Progenitor cell of endocrine pancreas (in vitro differentiated cells): ENCODE results near the gene FAM170B. TPM values are rescaled to one million over a fixed set of nuclear protein-coding genes. Genes with fewer than 3 reads are reported as not detected.

Source experiments
- DNase-seq: peaks from one replicate; pipeline ENCODE4 v3.0.0; 2021; ENCODE audit warnings: low spot score; ENCODE audit not compliant: unreplicated experiment
- H3K27ac Mint-ChIP-seq: 2 replicates; pipeline ENCODE4 v1.8.0; 2021; ENCODE audit warnings: mild to moderate bottlenecking, moderate library complexity, mixed read lengths
- H3K27me3 Mint-ChIP-seq: 2 replicates; pipeline ENCODE4 v1.8.0; 2021; ENCODE audit warnings: mixed read lengths
- H3K36me3 Mint-ChIP-seq: 2 replicates; pipeline ENCODE4 v1.8.0; 2022; ENCODE audit warnings: mixed read lengths; ENCODE audit not compliant: insufficient read depth
- H3K4me1 Mint-ChIP-seq: 2 replicates; pipeline ENCODE4 v1.8.0; 2021; ENCODE audit warnings: low read depth, mixed read lengths
- H3K4me3 Mint-ChIP-seq: 2 replicates; pipeline ENCODE4 v1.8.0; 2021; ENCODE audit warnings: low read depth, mild to moderate bottlenecking, moderate library complexity, mixed read lengths
- H3K9me3 Mint-ChIP-seq: 2 replicates; pipeline ENCODE4 v1.8.0; 2021; ENCODE audit warnings: low read depth, mixed read lengths
- total RNA-seq: library from RNA; stranded (reverse); gene quantifications from 2 replicates; pipeline ENCODE4 v1.2.1, GENCODE V29; 2021
- TF ChIP-seq, protein P1 (sequence below): fragments of 200-600 bp; sonication (generic); IDR thresholded peaks from one replicate; pipeline ENCODE4 v1.5.0; 2021; ENCODE audit warnings: antibody characterized with exemption, mild to moderate bottlenecking; ENCODE audit not compliant: unreplicated experiment

Gene FAM170B
- total RNA-seq, 1 donor from 2014 or later, result not detected

GRCh38 chr10:49119746-49120145, 14.1 kb downstream of the FAM170B start:
- Mint-ChIP-seq H3K4me3 (no peak overlapping the region), H3K27me3 (peaks cover 43% of the 10 kb centered on the region), H3K9me3 (no peaks in the 10 kb centered on the region), H3K4me1 (peaks cover 1% of the 10 kb centered on the region), H3K36me3 (no peaks in the 10 kb centered on the region), H3K27ac (peak overlapping the region; percentile 79)
- TF ChIP-seq, protein P1, sequence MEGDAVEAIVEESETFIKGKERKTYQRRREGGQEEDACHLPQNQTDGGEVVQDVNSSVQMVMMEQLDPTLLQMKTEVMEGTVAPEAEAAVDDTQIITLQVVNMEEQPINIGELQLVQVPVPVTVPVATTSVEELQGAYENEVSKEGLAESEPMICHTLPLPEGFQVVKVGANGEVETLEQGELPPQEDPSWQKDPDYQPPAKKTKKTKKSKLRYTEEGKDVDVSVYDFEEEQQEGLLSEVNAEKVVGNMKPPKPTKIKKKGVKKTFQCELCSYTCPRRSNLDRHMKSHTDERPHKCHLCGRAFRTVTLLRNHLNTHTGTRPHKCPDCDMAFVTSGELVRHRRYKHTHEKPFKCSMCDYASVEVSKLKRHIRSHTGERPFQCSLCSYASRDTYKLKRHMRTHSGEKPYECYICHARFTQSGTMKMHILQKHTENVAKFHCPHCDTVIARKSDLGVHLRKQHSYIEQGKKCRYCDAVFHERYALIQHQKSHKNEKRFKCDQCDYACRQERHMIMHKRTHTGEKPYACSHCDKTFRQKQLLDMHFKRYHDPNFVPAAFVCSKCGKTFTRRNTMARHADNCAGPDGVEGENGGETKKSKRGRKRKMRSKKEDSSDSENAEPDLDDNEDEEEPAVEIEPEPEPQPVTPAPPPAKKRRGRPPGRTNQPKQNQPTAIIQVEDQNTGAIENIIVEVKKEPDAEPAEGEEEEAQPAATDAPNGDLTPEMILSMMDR, result no peak
- DNase-seq, result no peak

DNA sequence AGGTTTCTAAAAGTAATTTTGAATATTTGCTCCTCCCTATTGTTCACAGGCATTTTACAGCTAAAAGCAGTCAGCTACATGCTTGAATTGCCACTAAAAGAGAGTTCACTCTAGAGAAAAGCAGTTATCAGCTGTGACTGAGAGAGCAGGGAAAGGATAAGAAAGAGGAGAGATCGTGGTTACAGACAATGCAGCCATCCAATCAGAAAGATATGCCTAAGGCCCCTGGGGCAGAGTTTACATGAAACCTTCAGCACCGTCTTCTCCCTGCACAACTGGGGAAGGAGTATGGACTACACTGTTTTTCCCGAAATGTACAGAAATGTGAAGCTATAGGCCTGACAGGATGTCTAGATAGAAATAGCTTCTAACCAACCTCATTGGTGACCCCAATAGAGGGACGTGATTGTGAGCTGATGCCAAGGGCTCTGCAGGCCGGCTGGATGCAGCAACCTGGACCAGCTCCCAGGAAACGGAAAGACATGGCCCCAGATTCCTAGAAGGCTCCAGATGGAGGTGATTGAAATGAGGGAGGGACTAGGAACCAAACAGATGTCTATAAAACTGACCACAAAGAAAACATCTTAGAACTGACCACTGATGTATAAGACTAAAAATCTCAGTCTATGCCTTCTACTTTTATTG, 15.3 kb downstream of the FAM170B start:
- H3K9me3 Mint-ChIP-seq, result no peaks in the 10 kb centered on the region
- no peak overlapping the region for H3K27ac Mint-ChIP-seq
- H3K36me3 Mint-ChIP-seq, result no peaks in the 10 kb centered on the region
- peaks cover 55% of the 10 kb centered on the region for H3K27me3 Mint-ChIP-seq
- TF ChIP-seq, protein P1, result no peak
- H3K4me3 Mint-ChIP-seq, result no peak overlapping the region
- no peak for DNase-seq
- H3K4me1 Mint-ChIP-seq, result peaks cover 2% of the 10 kb centered on the region

GRCh38 chr10:49117376-49118070, 16.3 kb downstream of the FAM170B start:
- H3K4me3 Mint-ChIP-seq, result no peak overlapping the region
- H3K27me3 Mint-ChIP-seq, result peaks cover 61% of the 10 kb centered on the region
- peaks cover 2% of the 10 kb centered on the region for H3K4me1 Mint-ChIP-seq
- no peaks in the 10 kb centered on the region for H3K9me3 Mint-ChIP-seq
- DNase-seq, result no peak
- no peak overlapping the region for H3K27ac Mint-ChIP-seq
- TF ChIP-seq, protein P1, result no peak
- no peaks in the 10 kb centered on the region for H3K36me3 Mint-ChIP-seq

DNA sequence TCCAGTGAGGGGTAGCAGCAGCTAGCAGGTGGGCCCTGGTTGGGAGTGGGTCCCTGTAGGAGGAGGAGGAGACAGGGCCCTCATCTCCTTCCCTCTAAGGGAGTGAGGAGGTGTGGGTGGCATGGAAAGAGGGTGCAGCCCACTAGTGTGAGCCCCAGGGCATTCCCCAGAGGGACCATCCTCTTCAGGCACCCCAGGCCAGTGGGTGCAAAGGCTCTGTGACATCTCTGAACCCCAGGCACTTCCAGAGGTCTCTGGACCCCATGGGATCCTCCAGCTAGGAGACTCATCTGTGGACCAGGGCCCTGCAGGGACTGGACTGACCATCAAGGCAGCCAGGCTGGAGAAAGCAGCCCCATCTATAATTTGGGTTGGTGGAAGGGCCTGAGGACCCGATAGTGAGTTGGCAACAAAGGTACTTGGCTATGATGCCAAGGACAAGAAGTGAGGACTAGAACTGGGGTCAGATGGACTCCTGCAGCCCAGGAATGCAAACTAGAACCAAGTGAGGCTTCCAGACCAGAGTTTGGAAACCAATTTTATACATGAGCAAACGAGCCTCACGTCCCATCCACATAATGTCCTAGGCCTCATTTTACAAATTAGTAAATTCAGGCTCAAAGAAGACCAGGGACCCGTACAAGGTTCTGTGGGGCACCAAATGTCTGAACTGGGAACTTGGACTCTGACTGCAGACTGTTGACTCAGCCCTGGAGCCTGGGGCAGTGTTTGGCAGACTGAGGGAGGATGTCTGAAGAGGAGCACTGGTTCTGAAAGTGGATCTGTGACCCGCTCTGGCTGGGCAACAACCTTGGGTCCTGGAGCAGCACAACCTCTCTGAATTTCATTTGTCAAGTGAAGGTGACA, 17.1 kb downstream of the FAM170B start:
- DNase-seq, result no peak
- H3K27me3 Mint-ChIP-seq, result peaks cover 65% of the 10 kb centered on the region
- no peaks in the 10 kb centered on the region for H3K9me3 Mint-ChIP-seq
- H3K27ac Mint-ChIP-seq, result no peak overlapping the region
- TF ChIP-seq, protein P1, result no peak
- no peaks in the 10 kb centered on the region for H3K36me3 Mint-ChIP-seq
- H3K4me3 Mint-ChIP-seq, result peak overlapping the region; percentile 46
- H3K4me1 Mint-ChIP-seq, result peaks cover 2% of the 10 kb centered on the region
